VCaP (cell line): ENCODE data around the gene KNDC1.

Experiments
- H3K27ac ChIP-seq: fragments of 450-650 bp; 2 replicates; pipeline ENCODE4 v1.5.1; 2017
- CTCF ChIP-seq: fragments of 450-650 bp; conservative IDR thresholded peaks from 2 replicates; pipeline ENCODE4 v1.5.1; 2017; ENCODE audit warnings: mild to moderate bottlenecking, moderate library complexity

Gene KNDC1

GRCh38 chr10:133201948-133202725 lies 42.1 kb downstream of the KNDC1 start:
- H3K27ac ChIP-seq, result no peak overlapping the region
- no peak for TF ChIP-seq CTCF

- H3K27ac ChIP-seq, result no peak overlapping the region
- TF ChIP-seq CTCF, result no peak
Observed at GRCh38 chr10:133202778-133203651, 43.0 kb downstream of the KNDC1 start.

- no peak for TF ChIP-seq CTCF
- H3K27ac ChIP-seq, result no peak overlapping the region
Observed at GRCh38 chr10:133203652-133204195, 43.7 kb downstream of the KNDC1 start.

- H3K27ac ChIP-seq, result no peak overlapping the region
- TF ChIP-seq CTCF, result no peak
Observed at GRCh38 chr10:133204226-133205015, 44.4 kb downstream of the KNDC1 start.

- TF ChIP-seq CTCF, result no peak
- no peak overlapping the region for H3K27ac ChIP-seq
Observed at GRCh38 chr10:133205146-133205545, 45.1 kb downstream of the KNDC1 start.

- TF ChIP-seq CTCF, result no peak
- no peak overlapping the region for H3K27ac ChIP-seq
Observed at GRCh38 chr10:133206356-133207040, 46.5 kb downstream of the KNDC1 start.
